Measurements from ENCODE around the gene PALD1.

Gene PALD1

GRCh38 chr10:70435241-70436085 lies 43.1 kb upstream of the PALD1 start:
- no peak overlapping the region for H3K4me3 ChIP-seq (ENCODE audit: low read length)
- TF ChIP-seq, protein P1, sequence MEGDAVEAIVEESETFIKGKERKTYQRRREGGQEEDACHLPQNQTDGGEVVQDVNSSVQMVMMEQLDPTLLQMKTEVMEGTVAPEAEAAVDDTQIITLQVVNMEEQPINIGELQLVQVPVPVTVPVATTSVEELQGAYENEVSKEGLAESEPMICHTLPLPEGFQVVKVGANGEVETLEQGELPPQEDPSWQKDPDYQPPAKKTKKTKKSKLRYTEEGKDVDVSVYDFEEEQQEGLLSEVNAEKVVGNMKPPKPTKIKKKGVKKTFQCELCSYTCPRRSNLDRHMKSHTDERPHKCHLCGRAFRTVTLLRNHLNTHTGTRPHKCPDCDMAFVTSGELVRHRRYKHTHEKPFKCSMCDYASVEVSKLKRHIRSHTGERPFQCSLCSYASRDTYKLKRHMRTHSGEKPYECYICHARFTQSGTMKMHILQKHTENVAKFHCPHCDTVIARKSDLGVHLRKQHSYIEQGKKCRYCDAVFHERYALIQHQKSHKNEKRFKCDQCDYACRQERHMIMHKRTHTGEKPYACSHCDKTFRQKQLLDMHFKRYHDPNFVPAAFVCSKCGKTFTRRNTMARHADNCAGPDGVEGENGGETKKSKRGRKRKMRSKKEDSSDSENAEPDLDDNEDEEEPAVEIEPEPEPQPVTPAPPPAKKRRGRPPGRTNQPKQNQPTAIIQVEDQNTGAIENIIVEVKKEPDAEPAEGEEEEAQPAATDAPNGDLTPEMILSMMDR (conservative IDR thresholded peaks at IDR 0.05; ENCODE audit: low read depth, low read length): no peak
- DNase-seq (ENCODE audit: low read depth): no peak

- TF ChIP-seq, protein P1 (conservative IDR thresholded peaks at IDR 0.05; ENCODE audit: low read depth, low read length): no peak
- no peak overlapping the region for H3K4me3 ChIP-seq (ENCODE audit: low read length)
- DNase-seq (ENCODE audit: low read depth): no peak
These were observed 40.8 kb upstream of the PALD1 start for GRCh38 chr10:70437721-70438120.

DNA sequence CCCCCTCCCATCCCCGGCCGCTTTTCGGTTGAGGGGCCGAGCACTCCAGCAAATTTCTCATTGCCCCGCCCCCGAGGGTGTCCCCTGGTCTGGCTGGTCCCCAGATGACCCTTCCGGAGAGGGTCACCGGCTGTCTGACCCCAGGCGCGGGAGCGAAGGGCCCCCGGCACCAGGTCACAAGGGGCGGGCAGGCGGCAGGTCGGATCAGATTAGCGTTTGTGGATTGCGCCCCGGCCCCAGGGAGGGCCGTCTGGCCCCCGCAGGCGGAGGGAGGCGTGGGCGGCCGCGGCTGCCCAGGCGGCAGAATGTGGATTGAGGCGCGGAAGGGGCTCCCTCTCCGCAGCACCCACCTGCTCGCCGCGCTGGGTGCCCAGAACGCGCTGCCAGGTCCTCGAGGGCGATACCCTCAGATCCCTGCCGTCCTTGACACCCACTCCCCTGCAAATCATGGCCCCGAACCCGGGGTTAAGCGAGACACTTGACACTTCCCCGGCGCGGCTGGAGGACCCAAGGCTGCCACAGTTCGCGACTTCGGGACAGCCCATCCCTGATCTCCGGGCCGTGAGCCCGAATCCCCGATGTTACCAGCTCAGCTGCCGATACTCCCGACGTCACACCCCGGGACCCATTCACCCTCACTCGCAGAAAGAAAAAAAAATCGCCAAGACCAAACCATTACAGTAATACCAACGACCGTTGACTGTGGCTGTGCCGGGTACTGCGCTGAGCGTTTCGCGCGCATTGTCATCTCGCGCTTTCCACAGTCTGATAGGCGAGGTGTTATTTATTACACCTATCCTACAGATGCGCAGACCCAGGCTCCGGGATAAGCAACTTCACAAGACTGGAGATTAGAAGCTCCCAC lies 38.0 kb upstream of the PALD1 start:
- DNase-seq (ENCODE audit: low read depth): no peak
- TF ChIP-seq, protein P1 (conservative IDR thresholded peaks at IDR 0.05; ENCODE audit: low read depth, low read length): no peak
- no peak overlapping the region for H3K4me3 ChIP-seq (ENCODE audit: low read length)

- TF ChIP-seq, protein P1 (conservative IDR thresholded peaks at IDR 0.05; ENCODE audit: low read depth, low read length): no peak
- no peak within 1 kb of the TSS for H3K4me3 ChIP-seq (ENCODE audit: low read length)
- no peak for DNase-seq (ENCODE audit: low read depth)
These were observed 37.2 kb upstream of the PALD1 start, which contains the start of gene NODAL for GRCh38 chr10:70441161-70441894. Gene NODAL (minus strand): TSS chr10:70441681. CDS start chr10:70441667, 14 bp downstream.

DNA sequence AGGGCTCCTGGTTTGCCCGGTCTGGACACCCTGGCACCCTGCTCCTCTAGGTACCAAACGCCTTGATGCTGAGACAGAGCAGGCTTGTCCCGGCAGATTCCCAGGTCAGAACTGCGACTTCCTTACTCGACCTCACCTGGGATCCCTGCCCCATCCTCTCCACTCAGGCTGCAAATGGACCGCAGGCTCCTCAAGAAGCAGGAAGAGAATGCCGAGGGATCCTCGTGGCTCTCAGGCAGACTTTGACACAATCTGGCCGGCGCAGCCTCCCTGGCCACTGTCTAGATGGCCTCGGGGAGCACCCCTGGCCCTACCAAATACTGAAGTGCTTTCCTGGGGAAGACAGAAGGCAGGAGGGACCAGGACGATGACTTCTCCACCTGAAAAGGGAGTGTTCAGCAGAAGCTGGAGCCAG lies 36.7 kb upstream of the PALD1 start:
- no peak overlapping the region for H3K4me3 ChIP-seq (ENCODE audit: low read length)
- DNase-seq (ENCODE audit: low read depth): no peak
- TF ChIP-seq, protein P1 (conservative IDR thresholded peaks at IDR 0.05; ENCODE audit: low read depth, low read length): no peak

DNA sequence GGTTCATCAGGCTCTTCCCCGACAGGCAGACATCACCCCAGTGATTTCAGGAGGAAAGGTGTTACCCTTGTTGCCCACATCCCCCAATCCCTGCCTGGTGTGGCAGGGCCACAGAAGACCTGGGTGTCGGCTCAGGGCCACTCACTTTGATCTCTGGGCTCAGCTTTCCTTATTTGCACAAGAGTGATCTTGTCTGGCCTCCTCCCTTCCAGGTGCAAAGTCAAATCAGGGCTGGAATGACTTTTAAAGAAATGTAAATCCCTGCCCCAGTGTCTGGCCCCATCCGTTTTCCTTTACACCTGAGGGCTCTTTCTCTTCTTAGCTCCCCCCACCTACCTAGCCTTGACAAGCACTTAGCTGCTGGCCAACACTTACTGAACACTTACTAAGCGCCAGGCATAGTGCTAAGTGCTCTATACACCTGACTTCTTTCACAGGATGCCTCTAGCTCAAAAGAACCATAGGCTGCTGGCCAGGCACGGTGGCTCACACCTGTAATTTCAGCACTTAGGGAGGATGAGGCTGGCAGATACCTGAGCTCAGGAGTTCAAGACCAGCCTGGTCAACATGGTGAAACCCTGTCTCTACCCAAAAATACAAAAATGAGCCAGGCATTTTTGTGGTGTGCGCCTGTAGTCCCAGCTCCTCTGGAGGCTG lies 36.1 kb upstream of the PALD1 start:
- no peak for DNase-seq (ENCODE audit: low read depth)
- H3K4me3 ChIP-seq (ENCODE audit: low read length): no peak overlapping the region
- TF ChIP-seq, protein P1 (conservative IDR thresholded peaks at IDR 0.05; ENCODE audit: low read depth, low read length): no peak

Measured in retinal pigment epithelial cell (primary cell).